DOHH2 (cell line): ENCODE data around the gene SKAP1.

Experiments
- EZH2phosphoT487 ChIP-seq: fragments of 200-600 bp; sonication (generic); IDR thresholded peaks from 2 replicates; pipeline ENCODE4 v1.6.1; 2017; ENCODE audit warnings: borderline replicate concordance, mild to moderate bottlenecking, antibody characterized with exemption, low read length, moderate library complexity, mixed read lengths
- TF ChIP-seq, protein P1 (sequence below): fragments of 200-600 bp; sonication (generic); IDR thresholded peaks from one replicate; pipeline ENCODE4 v1.5.1; 2014; ENCODE audit warnings: antibody characterized with exemption, mild to moderate bottlenecking, low read depth, low read length; ENCODE audit not compliant: poor library complexity, severe bottlenecking

DNA sequence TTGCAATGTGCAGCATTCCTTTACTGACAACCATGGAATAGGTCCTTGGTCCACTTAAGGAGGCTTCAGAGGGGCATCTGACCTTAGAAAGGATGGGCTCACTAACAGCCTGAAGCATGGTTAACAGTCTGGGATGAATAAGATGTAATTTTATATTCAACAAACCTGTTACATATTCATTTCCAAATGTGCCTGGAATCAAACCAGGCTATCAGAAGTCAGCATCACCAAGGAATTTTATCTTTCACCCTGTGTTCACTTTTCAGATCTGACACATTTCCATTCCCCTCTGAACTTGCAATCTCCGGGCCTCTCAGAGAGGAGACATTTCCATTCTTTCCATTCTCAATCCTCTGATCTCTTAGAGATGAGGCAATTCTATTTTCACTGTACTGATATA is 260.1 kb downstream of the SKAP1 start:
- TF ChIP-seq, protein P1, sequence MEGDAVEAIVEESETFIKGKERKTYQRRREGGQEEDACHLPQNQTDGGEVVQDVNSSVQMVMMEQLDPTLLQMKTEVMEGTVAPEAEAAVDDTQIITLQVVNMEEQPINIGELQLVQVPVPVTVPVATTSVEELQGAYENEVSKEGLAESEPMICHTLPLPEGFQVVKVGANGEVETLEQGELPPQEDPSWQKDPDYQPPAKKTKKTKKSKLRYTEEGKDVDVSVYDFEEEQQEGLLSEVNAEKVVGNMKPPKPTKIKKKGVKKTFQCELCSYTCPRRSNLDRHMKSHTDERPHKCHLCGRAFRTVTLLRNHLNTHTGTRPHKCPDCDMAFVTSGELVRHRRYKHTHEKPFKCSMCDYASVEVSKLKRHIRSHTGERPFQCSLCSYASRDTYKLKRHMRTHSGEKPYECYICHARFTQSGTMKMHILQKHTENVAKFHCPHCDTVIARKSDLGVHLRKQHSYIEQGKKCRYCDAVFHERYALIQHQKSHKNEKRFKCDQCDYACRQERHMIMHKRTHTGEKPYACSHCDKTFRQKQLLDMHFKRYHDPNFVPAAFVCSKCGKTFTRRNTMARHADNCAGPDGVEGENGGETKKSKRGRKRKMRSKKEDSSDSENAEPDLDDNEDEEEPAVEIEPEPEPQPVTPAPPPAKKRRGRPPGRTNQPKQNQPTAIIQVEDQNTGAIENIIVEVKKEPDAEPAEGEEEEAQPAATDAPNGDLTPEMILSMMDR: no peak
- no peak for TF ChIP-seq EZH2phosphoT487
